NCI-H345 treated with DMSO at 0.1 percent for 48 hours (cell line): Measurements from ENCODE around the gene PLCB1.

Source experiments
- DNase-seq: peaks from one replicate; lab custom pipeline; 2025; ENCODE audit not compliant: unreplicated experiment; lab: John Stamatoyannopoulos, UW

Gene PLCB1

GRCh38 chr20:8744228-8744844 lies 612.3 kb downstream of the PLCB1 start:
- no peak for DNase-seq

- no peak for DNase-seq
These were observed 617.0 kb downstream of the PLCB1 start for GRCh38 chr20:8749101-8749500.

GRCh38 chr20:8749986-8750385 lies 617.9 kb downstream of the PLCB1 start:
- no peak for DNase-seq

- DNase-seq: no peak
These were observed 623.5 kb downstream of the PLCB1 start for GRCh38 chr20:8755340-8756118.

GRCh38 chr20:8756410-8756809 lies 624.3 kb downstream of the PLCB1 start:
- no peak for DNase-seq

GRCh38 chr20:8757146-8757545 lies 625.1 kb downstream of the PLCB1 start:
- no peak for DNase-seq

GRCh38 chr20:8764344-8764962 lies 632.4 kb downstream of the PLCB1 start:
- no peak for DNase-seq

- no peak for DNase-seq
These were observed 634.9 kb downstream of the PLCB1 start for GRCh38 chr20:8766868-8767390.

- no peak for DNase-seq
These were observed 642.3 kb downstream of the PLCB1 start for GRCh38 chr20:8774412-8774811.

- DNase-seq: no peak
These were observed 645.8 kb downstream of the PLCB1 start for GRCh38 chr20:8777911-8778310.

GRCh38 chr20:8778387-8778786 lies 646.3 kb downstream of the PLCB1 start:
- no peak for DNase-seq

- DNase-seq: no peak
These were observed 648.8 kb downstream of the PLCB1 start for GRCh38 chr20:8780915-8781314.

GRCh38 chr20:8782804-8783203 lies 650.7 kb downstream of the PLCB1 start:
- DNase-seq: no peak

- no peak for DNase-seq
These were observed 651.7 kb downstream of the PLCB1 start for GRCh38 chr20:8783734-8784133.

GRCh38 chr20:8786383-8786782 lies 654.3 kb downstream of the PLCB1 start:
- DNase-seq: no peak

- DNase-seq: no peak
These were observed 655.0 kb downstream of the PLCB1 start for GRCh38 chr20:8787090-8787489.

GRCh38 chr20:8788275-8788674 lies 656.2 kb downstream of the PLCB1 start:
- no peak for DNase-seq

- DNase-seq: no peak
These were observed 656.8 kb downstream of the PLCB1 start for GRCh38 chr20:8788831-8789230.

- DNase-seq: no peak
These were observed 658.5 kb downstream of the PLCB1 start for GRCh38 chr20:8790442-8791074.

- no peak for DNase-seq
These were observed 663.3 kb downstream of the PLCB1 start for GRCh38 chr20:8795404-8795803.

GRCh38 chr20:8796088-8796660 lies 664.1 kb downstream of the PLCB1 start:
- DNase-seq: no peak
